Esophagus (tissue), 2 donors: ENCODE measurements around the gene PDZD4. TPM values are rescaled to one million over a fixed set of nuclear protein-coding genes. Genes with fewer than 3 reads are reported as not detected.

Experiments used
- H3K27ac ChIP-seq, 2 donors: one replicate each; pipeline ENCODE4 v1.5.1; 2013; ENCODE audit warnings: low read depth in 2 of 2, mild to moderate bottlenecking in 2 of 2, inconsistent platforms in 1 of 2, low read length in 1 of 2, moderate library complexity in 1 of 2
- H3K27me3 ChIP-seq, 2 donors: one replicate each; pipeline ENCODE4 v1.6.1; 2013; ENCODE audit warnings: low read length in 2 of 2, control low read depth in 1 of 2, mild to moderate bottlenecking in 1 of 2; ENCODE audit not compliant: insufficient read depth in 2 of 2, control insufficient read depth in 1 of 2
- H3K36me3 ChIP-seq, 2 donors: one replicate each; pipeline ENCODE4 v1.6.1; 2013; ENCODE audit warnings: low read length in 1 of 2; ENCODE audit not compliant: control insufficient read depth in 2 of 2, insufficient read depth in 2 of 2
- H3K4me1 ChIP-seq, 2 donors: one replicate each; pipeline ENCODE4 v1.6.1; 2013; ENCODE audit warnings: low read length in 1 of 2; ENCODE audit not compliant: control insufficient read depth in 2 of 2, insufficient read depth in 2 of 2
- H3K4me3 ChIP-seq, 2 donors: one replicate each; pipeline ENCODE4 v1.5.1; 2013; ENCODE audit warnings: low read length in 2 of 2, mild to moderate bottlenecking in 2 of 2, low read depth in 1 of 2, moderate library complexity in 1 of 2
- H3K9me3 ChIP-seq, 2 donors: one replicate each; pipeline ENCODE4 v1.6.1; 2013; ENCODE audit warnings: mild to moderate bottlenecking in 2 of 2, low read depth in 1 of 2, low read length in 1 of 2, moderate library complexity in 1 of 2; ENCODE audit not compliant: control insufficient read depth in 2 of 2, insufficient read depth in 1 of 2
- WGBS, 2 donors: extraction: QIAGEN DNeasy Blood & Tissue Kit; methylation state at CpG; one replicate each; pipeline ENCODE4 v1.1.7; 2013; 5-methylcytosine and 5-hydroxymethylcytosine counted together
- polyA plus RNA-seq, 2 donors: library from polyadenylated mRNA; stranded (reverse); fragments of 200-250 nt; gene quantifications; one replicate each; pipeline ENCODE4 v1.2.3, GENCODE V29; 2013
- donor health status: healthy with polysubstance abuse.
- donor health status: Bipolar disorder and iron deficiency.

The PDZD4 gene
- polyA plus RNA-seq, 2 donors: 2.3 to 4.0 TPM

DNA sequence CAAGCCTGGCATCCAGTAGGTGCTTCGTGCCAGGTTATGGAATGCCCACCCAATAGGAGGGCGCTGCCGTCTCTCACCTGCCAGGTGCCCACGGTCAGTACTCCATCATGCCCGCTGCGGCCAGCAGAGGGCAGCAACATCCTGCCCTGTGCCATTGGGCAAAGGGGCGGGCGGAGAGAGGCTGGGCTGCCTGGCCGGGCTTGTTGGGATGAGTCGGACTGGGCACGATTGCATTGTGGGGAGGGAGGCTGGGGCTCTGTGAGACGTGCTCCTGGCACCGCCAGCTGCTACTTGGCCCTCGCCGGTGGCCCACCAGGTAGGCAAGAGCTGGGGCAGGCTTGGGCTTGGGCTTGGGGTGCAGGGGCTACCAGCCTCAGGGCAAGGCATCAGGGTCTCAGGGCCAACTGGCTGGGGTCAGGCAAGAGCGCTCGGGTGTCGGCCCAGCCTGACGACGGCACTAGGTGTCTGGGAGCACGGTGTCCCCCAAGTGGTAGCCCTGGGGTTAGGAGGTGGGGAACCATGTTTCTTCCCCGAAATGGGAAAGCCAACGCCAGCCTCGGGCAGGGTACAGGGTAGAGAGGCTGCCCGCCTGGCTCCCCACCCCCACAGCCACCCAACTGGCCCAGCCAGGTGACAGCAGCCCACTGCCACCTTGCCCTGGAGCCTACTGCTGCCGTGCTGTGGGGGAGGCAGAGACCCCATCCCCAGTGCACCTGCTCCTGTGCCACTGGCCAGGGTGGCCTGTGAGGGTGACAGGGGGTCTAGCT, 66.2 kb downstream of the PDZD4 start, which contains the start of gene PLXNB3:
Gene PLXNB3, plus strand, starts transcription at position 261 of the 767 bp plus-strand sequence. CDS start 1,287 bp downstream, outside the sequence.
- peaks cover 0 to 29% of the 10 kb centered on the region in 2 donors for H3K4me1 ChIP-seq
- H3K9me3 ChIP-seq: no peaks in the 10 kb centered on the region
- H3K27me3 ChIP-seq: no peaks in the 10 kb centered on the region
- peak within 1 kb of the TSS in 1 of 2 donors; percentile 12 for H3K27ac ChIP-seq
- peaks cover 0 to 2% of the 10 kb centered on the region in 2 donors for H3K36me3 ChIP-seq
- peak within 1 kb of the TSS; percentile 27 to 47 for H3K4me3 ChIP-seq
- WGBS, 2 donors: 15 to 32% methylated on average over 21 to 26 of the region's 26 CpGs

GRCh38 chrX:153763298-153763932, 66.9 kb downstream of the PDZD4 start:
- WGBS, 2 donors: 73 to 81% methylated on average over 16 to 17 of the region's 18 CpGs
- H3K9me3 ChIP-seq: no peaks in the 10 kb centered on the region
- no peak overlapping the region for H3K27ac ChIP-seq
- H3K27me3 ChIP-seq: no peaks in the 10 kb centered on the region
- H3K36me3 ChIP-seq: no peaks in the 10 kb centered on the region
- H3K4me3 ChIP-seq: no peak overlapping the region
- peaks cover 0 to 29% of the 10 kb centered on the region in 2 donors for H3K4me1 ChIP-seq

DNA sequence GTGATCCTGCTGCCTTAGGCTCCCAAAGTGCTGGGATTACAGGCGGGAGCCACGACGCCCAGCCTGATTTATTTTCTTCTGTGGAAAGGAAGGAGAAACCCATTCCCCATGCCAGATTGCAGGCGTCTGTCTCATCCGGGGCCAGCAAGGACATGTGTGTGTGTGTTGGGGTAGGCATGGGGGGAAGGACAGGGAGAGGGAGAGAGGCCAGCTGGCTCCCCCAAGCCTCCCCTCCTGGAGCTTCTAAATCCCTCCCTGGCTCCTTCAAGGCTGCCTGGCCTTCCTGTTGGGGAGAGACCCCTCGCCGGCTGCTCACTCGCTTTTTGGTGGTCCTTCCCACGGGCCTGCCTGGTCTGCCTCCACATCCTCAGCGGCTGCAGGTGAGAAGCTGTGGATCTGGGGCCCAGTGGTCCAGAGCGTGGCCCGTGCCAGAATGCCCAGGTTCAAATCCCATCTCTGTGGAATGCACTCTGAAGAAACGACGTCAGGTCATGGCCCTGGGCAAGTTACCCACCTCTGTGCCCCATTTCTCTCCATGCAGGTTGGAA, 67.6 kb downstream of the PDZD4 start:
- Histone ChIP-seq H3K36me3 (no peaks in the 10 kb centered on the region), H3K27ac (no peak overlapping the region), H3K27me3 (no peaks in the 10 kb centered on the region), H3K4me3 (no peak overlapping the region), H3K4me1 (peaks cover 0 to 29% of the 10 kb centered on the region in 2 donors), H3K9me3 (no peaks in the 10 kb centered on the region)
- 85 to 87% methylated on average over 14 of the region's 14 CpGs for WGBS, 2 donors

DNA sequence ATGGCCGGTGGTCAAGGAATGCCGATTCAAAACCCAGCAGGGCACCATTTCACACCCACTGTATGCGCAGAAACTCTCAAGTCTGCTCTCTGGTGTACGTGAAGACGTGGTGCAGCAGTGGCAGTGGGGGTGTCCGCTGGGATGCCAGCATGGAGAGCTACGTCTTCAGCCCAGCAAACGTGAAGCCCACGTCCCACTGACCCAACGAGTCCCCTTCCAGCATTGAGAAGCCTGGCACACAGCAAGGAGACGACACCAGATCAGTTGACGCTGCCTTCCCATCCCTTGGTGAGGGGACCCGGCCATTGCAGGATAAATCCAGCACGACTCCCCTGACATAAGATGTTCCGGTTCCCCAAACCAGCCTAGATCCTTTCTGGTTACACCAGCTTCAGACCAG, 68.5 kb downstream of the PDZD4 start:
- Histone ChIP-seq H3K4me3 (no peak overlapping the region), H3K9me3 (no peaks in the 10 kb centered on the region), H3K36me3 (no peaks in the 10 kb centered on the region), H3K4me1 (peaks cover 0 to 24% of the 10 kb centered on the region in 2 donors), H3K27me3 (no peaks in the 10 kb centered on the region), H3K27ac (no peak overlapping the region)
- 83 to 86% methylated on average over 15 of the region's 15 CpGs for WGBS, 2 donors

DNA sequence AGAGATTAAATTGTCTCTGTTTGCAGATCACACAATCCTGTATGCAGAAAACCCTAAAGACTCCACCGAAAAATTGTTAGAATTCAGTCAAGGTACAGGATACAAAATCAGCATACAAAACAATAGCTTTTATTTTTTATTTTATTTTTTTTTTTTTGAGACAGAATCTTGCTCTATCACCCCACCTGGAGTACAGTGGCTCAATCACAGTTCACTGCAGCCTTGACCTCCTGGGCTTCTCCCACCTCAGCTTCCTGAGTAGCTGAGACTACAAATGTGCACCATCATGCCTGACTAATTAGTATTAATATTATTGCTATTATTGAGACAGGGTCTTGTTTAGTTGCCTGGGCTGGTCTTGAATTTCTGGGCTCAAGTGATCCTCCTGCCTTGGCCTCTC, 75.2 kb downstream of the PDZD4 start:
- Histone ChIP-seq H3K4me1 (no peaks in the 10 kb centered on the region), H3K9me3 (no peaks in the 10 kb centered on the region), H3K4me3 (no peak overlapping the region), H3K27ac (no peak overlapping the region), H3K36me3 (no peaks in the 10 kb centered on the region), H3K27me3 (no peaks in the 10 kb centered on the region)
- 88 to 92% methylated on average over 1 of the region's 1 CpG for WGBS, 2 donors

Other genes with a start within 250 kb of the PDZD4 start
- 10 to 100 TPM; 20.1 to 24.7 TPM for gene CCNQ, start 231.4 kb downstream of the PDZD4 start, polyA plus RNA-seq
- gene DUSP9, start 183.3 kb downstream of the PDZD4 start, polyA plus RNA-seq: under 1 TPM; 0.18 to 0.46 TPM
- 1 to 10 TPM; 5.0 to 6.4 TPM for gene PNCK, start 156.7 kb downstream of the PDZD4 start, polyA plus RNA-seq
- gene SLC6A8, start 142.6 kb downstream of the PDZD4 start, polyA plus RNA-seq: 10 to 100 TPM; 33.0 to 41.4 TPM
- gene BCAP31, start 106.2 kb downstream of the PDZD4 start, polyA plus RNA-seq: 100 to 1,000 TPM in 1 of 2 donors, 10 to 100 TPM in 1; 98.8 to 185 TPM
- 1 to 10 TPM; 1.8 to 2.9 TPM for gene ABCD1, start 105.7 kb downstream of the PDZD4 start, polyA plus RNA-seq
- gene PLXNB3, start 66.3 kb downstream of the PDZD4 start, polyA plus RNA-seq: 10 to 100 TPM in 1 of 2 donors, 1 to 10 TPM in 1; 5.1 to 12.4 TPM
- gene SRPK3, start 49.5 kb downstream of the PDZD4 start, polyA plus RNA-seq: under 1 TPM; 0.15 to 0.35 TPM
- gene IDH3G, start 36.2 kb downstream of the PDZD4 start, polyA plus RNA-seq: 10 to 100 TPM; 39.3 to 51.9 TPM
- 100 to 1,000 TPM; 308 to 359 TPM for gene SSR4, start 35.9 kb downstream of the PDZD4 start, polyA plus RNA-seq
- 1 to 10 TPM in 1 of 2 donors, under 1 TPM in 1; 0.88 to 1.4 TPM for gene L1CAM, start 55.6 kb upstream of the PDZD4 start, polyA plus RNA-seq
- under 1 TPM; 0.45 to 0.68 TPM for gene AVPR2, start 74.1 kb upstream of the PDZD4 start, polyA plus RNA-seq
- 10 to 100 TPM; 10.6 to 23.4 TPM for gene ARHGAP4, start 95.7 kb upstream of the PDZD4 start, polyA plus RNA-seq
- 100 to 1,000 TPM in 1 of 2 donors, 10 to 100 TPM in 1; 86.6 to 104 TPM for gene NAA10, start 104.5 kb upstream of the PDZD4 start, polyA plus RNA-seq
- 1 to 10 TPM; 1.4 to 1.6 TPM for gene RENBP, start 114.1 kb upstream of the PDZD4 start, polyA plus RNA-seq
- gene HCFC1, start 141.3 kb upstream of the PDZD4 start, polyA plus RNA-seq: 10 to 100 TPM; 13.0 to 15.9 TPM
- gene TMEM187, start 142.2 kb upstream of the PDZD4 start, polyA plus RNA-seq: 1 to 10 TPM; 2.5 to 3.3 TPM
- gene IRAK1, start 189.4 kb upstream of the PDZD4 start, polyA plus RNA-seq: 10 to 100 TPM; 58.8 to 61.8 TPM